GM18508 (cell line): ENCODE results near the gene KLK13.

Experiments used
- ATAC-seq: cut with Tn5 transposase; IDR thresholded peaks from one replicate; pipeline ENCODE4 v1.9.1; 2021; ENCODE audit warnings: moderate number of reproducible peaks; ENCODE audit not compliant: insufficient read depth, unreplicated experiment

The KLK13 gene

DNA sequence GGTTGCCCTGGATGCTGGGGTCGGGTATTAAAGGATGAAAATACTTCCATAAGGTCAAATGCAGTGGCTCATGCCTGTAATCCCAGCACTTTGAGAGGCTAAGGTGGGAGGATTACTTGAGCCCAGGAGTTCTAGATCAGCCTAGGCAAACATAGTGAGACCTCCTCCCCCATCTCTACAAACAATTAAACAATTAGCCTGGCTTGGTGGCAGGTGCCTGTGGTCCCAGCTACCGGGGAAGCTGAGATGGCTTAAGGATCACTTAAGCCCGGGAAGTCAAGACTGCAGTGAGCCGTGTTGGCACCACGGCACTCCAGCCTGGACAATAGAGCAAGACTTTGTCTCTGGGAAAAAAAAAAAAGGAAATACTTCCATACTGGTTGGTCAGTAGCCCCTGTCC lies 40.0 kb downstream of the KLK13 start:
- ATAC-seq = no peak

GRCh38 chr19:51023946-51024345 lies 40.9 kb downstream of the KLK13 start:
- ATAC-seq = no peak

DNA sequence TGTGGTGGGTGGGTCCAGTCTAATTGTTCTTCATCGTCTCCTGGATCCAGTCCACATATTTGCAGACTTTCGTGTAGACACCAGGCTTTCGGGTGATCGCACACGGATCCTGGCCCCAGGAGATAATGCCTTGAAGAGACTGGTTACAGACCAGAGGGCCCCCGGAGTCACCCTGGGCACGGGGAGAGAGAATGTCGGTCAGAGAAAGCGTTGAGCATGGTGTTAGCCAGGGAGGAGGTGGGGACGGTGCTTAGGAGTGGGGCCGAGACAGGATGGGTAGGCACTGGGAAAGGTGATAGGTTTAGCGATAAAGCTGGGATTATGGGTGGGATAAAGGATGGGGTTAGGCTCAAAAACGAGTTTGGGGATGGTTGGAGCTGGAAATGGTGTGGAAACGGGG lies 42.4 kb downstream of the KLK13 start:
- ATAC-seq = no peak

DNA sequence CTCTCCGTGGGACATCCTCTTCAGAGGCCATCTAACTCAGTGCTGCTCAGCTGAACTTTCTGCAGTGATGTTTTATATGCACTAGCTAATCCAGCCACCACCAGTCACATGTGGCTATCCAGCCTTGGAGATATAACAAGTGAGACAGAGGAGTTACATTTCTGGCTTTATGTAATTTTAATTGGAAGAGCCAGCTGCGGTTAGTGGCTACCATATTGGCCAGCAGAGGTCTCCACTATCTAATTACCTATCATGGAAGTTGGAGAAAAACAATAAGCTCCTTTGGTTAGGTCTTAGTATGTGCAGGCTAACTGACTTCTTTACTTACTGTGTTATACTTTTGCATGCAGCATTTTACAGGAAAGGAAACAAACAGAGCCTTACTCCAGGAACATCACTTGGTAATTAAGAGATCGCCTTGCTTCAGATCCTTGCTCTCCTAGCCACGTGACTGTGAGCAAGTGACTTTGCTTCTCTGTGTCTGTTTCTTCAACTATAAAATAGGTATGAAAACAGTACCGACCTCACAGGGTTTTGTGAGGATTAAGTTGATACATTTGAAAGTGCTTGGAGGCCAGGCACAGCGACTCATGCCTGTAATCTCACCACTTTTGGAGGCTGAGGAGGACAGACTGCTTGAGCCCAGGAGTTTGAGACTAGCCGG lies 43.8 kb downstream of the KLK13 start:
- ATAC-seq = no peak

- ATAC-seq = no peak
Observed at GRCh38 chr19:51019544-51019925, 45.4 kb downstream of the KLK13 start, which contains the start of gene KLK10. Gene KLK10 (minus strand): TSS chr19:51019709. CDS start chr19:51019130, 579 bp downstream.

- ATAC-seq = no peak
Observed at GRCh38 chr19:51018745-51019543, 45.9 kb downstream of the KLK13 start.

DNA sequence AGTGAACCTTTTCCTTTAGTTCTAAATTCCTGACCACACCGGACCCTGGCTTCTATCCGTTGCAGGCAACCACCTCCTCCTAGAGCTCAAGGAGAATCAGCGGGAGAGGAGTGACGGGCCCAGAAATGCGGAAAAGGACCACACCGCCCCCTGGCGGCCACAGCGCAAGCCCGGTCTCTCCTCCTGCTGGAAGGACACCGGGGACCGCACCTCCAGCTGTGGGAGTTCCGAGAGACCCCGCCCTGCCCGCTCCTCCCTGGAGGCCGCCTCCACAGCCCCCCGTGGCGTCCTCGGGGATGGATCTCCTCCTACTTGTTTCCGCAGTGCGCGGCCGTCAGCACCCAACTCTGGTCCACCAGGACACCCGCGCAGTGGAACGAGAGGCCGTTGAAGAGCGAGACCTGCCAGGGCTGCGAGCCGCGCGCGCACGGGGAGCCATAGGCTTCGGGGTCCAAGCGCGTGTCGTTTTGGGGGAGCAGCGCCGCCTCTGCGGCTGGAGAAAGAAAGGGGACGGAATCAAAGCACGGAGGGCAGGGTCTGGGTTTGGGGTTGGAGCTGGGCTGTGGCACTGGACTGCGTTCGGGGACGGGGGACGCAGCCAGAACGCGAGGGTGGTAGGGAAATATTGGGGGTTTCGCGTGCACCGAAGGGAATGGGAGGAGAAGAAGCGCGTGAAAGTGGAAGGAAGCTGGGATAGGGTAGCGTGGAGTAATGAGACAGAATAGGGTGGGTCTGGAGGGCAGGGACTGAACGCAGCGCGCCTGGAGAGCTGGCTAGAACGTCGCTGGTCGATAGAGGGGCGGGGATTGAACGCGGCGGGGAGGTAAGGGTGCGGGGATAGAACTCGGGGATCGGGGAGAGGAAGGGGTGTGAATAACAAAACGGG lies 47.9 kb downstream of the KLK13 start:
- no peak for ATAC-seq

DNA sequence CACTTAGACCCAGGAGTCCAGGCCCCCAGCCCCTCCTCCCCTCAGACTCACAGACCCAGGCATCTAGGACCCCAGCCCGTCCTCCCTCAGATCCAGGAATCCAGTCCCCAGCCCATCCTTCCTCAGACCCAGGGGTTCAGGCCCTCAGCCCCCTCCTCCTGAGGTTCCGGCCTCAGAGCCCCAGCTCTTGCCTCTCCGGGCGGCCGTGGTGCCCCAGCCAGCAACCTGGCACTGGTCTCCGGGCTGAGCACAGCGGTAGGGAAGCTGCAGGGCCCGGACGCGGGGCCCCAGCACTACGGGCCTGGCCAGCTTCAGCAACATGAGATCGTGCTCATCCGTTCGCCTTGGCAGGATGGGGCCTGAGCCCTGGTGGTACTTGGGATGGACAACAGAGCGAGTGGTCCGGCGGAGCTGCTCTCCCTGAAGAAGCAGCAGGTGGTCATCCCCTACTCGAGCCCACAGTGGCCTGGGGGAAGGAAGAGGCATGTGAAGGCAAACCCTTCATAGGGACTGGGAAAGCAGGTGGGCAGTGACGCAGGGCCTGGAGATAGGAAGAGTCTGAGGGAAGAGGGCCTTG lies 49.1 kb downstream of the KLK13 start:
- no peak for ATAC-seq

DNA sequence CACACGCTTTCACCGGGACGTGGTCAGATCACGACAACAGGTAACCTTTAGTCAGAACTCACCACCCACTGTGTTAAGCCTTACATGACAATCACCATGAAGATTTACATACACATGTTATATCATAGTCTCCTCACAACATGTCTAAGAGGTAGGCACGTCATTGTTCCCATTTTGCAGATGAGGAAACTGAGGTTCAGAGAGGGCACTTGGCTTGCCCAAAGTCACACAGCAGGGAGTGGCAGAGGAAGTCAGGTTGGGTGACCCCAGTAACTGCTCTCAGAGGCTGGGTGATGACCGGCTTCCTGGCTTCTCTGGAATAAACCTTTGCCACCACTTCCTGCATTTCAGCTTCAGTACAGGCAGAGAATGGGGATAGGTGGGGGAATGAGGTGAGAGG lies 50.6 kb downstream of the KLK13 start:
- no peak for ATAC-seq

DNA sequence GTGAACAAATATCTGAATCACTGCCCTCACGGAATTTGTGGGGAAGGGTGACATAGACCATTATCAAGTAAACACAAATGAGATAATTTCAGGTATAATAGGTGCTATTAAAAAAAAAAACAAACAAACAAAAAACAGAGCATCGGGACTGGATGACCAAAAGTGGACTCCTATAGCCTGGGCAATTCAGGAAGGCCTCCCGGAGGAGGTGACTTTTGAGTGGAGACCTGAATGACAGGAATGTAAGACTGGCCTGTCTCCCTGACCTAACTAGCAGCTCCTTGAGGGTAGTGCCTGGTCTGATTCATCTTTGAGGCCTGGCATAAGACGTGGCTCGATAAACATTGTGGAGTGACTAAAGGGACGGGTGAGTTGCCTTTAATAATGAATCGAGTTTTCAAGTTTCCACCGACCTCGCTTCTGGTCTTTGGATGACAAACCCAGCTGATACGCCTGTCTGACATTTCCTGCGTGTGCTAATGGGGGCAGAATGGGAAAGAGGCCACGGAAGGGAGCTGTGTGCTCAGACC lies 52.2 kb downstream of the KLK13 start:
- no peak for ATAC-seq

DNA sequence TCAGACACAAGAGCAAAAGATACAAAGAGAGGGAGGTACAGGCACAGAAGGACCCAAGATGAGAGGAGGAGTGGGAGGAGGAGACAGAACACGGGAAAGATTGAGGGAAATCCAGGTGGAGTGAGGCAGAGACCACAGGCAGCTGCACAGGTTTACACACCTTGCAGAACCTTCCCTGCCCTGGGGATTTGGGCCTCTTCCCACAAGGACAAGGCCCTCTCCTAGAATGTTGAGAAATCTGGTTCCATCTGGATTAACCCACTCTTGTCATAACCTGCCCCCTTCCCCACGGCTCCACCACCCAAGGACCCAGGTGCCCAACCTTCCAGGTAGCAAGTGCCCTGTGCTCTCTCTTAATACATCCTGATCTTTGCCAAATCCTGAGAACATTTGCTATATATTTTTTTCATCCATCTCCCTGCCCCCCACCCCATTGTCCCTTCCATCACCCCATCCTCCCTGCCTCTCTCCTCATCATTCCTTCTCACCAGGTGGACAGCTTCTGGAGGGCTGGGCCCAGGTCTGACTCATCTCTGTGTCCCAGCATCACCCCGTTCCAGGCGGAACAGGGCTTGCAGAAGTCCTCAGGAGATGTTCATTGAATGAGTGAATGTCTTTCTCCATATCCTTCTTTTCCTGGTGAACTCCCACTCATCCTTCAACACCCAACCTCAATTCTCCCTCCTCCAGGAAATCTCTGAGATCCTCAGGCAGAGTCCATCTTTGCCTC lies 54.7 kb downstream of the KLK13 start:
- no peak for ATAC-seq

DNA sequence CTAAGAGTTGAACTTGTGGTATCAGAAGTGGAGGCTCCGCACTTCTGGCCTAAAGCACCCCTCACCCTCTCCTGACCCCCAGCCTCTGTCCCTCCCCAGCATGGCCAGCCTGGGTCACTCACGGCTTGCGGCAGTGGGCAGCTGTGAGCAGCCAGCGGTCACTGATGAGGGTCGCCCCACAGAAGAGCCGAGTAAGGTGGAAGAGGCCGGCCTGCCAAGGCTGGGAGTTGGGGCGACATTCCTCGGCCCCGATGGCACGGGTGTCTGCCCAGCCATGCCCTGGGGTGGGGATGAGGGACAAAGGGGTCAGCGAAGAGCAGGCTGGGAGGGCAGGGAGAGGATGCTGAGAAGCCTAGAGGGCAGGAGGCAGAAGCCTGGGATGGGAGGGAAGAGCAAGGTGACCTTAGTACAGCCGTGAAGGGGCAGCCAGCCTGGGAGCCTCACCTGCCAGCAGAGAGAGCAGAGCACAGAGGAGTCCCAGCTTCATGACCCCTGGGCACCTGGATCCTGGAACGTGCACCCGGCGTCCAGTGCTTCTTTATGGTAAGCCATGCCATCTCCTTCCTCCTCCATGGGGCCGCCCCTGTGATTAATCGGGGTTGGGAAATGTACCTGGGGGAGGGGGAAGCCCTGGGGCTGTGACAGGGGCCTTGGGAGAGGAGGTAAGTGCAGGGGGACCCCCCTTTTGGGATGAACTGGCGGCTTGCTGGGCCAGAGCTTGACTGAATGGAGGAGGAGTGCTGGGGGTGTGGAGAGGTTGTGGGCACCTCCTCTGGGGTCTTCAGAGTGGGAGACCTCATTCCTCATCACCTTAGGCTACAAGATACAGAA lies 55.6 kb downstream of the KLK13 start:
- no peak for ATAC-seq

GRCh38 chr19:51007488-51007887 lies 57.4 kb downstream of the KLK13 start:
- no peak for ATAC-seq

DNA sequence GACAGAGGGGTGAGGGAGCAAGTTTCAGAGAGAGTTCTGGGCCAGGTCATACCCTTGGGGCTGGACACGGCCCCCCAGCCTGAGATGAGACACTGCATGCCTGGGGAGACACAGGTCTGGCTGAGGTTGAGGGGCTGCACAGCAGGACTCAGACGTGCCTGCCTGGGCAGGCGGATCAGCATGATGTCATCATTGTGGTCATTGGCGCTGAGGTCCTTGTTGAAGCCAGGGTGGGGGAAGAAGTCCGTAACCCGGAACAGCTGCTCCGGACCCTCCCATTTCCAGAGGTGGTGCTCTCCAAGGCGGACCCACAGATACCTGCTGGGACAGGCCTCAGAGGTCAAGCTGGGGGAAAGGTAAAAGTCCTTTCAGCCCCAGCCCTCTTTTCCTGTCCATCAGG lies 58.5 kb downstream of the KLK13 start:
- ATAC-seq = no peak
